OCI-LY7 (cell line): Measurements from ENCODE around the gene CDH23. TPM values are rescaled to one million over a fixed set of nuclear protein-coding genes. Genes with fewer than 3 reads are reported as not detected.

Experiments
- BruUV-seq: library from RNA; stranded (reverse); fragments of 400-500 nt; replicated peaks from 2 replicates; lab custom pipeline; 2021; lab: Mats Ljungman, UMichigan
- CTCF ChIA-PET: fragments of 300-600 bp; sonication (Branson Sonifier 250); formaldehyde crosslinking; loops from one replicate; lab custom pipeline; 2022; ENCODE audit warnings: antibody characterized with exemption; ENCODE audit not compliant: unreplicated experiment; lab: Charles Lee
- POLR2A ChIA-PET: fragments of 300-600 bp; sonication (Branson Sonifier 250); formaldehyde crosslinking; loops from one replicate; lab custom pipeline; 2022; ENCODE audit warnings: antibody characterized with exemption; lab: Charles Lee
- DNase-seq: peaks from one replicate; pipeline ENCODE4 v3.0.0-alpha.2; 2015; ENCODE audit warnings: low spot score
- H2AFZ ChIP-seq: fragments of 200-600 bp; sonication (generic), shearing (Covaris generic); 2 replicates; pipeline ENCODE4 v1.6.1; 2014; ENCODE audit warnings: mild to moderate bottlenecking, antibody characterized with exemption, low read length, moderate library complexity
- H3K27ac ChIP-seq: fragments of 200-600 bp; sonication (generic); 2 replicates; pipeline ENCODE4 v1.5.1; 2014; ENCODE audit warnings: mixed run types, low read depth, mild to moderate bottlenecking, moderate library complexity, low read length, inconsistent platforms; ENCODE audit not compliant: poor library complexity, severe bottlenecking
- H3K36me3 ChIP-seq: fragments of 200-600 bp; sonication (generic); 2 replicates; pipeline ENCODE4 v1.6.1; 2014; ENCODE audit warnings: mild to moderate bottlenecking, antibody characterized with exemption, low read length, moderate library complexity, mixed read lengths; ENCODE audit not compliant: insufficient read depth
- H3K4me1 ChIP-seq: fragments of 200-600 bp; sonication (generic); 2 replicates; pipeline ENCODE4 v1.5.1; 2014; ENCODE audit warnings: mild to moderate bottlenecking, low read length; ENCODE audit not compliant: insufficient read depth, poor library complexity, severe bottlenecking
- H3K4me2 ChIP-seq: fragments of 200-600 bp; sonication (generic); 2 replicates; pipeline ENCODE4 v1.6.1; 2014; ENCODE audit warnings: mild to moderate bottlenecking, low read length
- H3K4me3 ChIP-seq: fragments of 200-600 bp; sonication (generic); 2 replicates; pipeline ENCODE4 v1.5.1; 2014; ENCODE audit warnings: mild to moderate bottlenecking, low read depth, low read length; ENCODE audit not compliant: poor library complexity, severe bottlenecking
- H3K79me2 ChIP-seq: fragments of 200-600 bp; sonication (generic); 2 replicates; pipeline ENCODE4 v1.6.1; 2016; ENCODE audit warnings: low read depth, mild to moderate bottlenecking, low read length, moderate library complexity, mixed read lengths; ENCODE audit not compliant: insufficient read depth
- H3K9me2 ChIP-seq: fragments of 200-600 bp; sonication (generic); 2 replicates; pipeline ENCODE4 v1.6.1; 2016; ENCODE audit warnings: mild to moderate bottlenecking, low read length, mixed read lengths; ENCODE audit not compliant: insufficient read depth
- H3K9me3 ChIP-seq: fragments of 200-600 bp; sonication (generic); 2 replicates; pipeline ENCODE4 v1.6.1; 2014; ENCODE audit warnings: mild to moderate bottlenecking, mixed run types, low read length, mixed read lengths
- H4K20me1 ChIP-seq: fragments of 200-600 bp; sonication (generic); 2 replicates; pipeline ENCODE4 v1.6.1; 2014; ENCODE audit warnings: mild to moderate bottlenecking, antibody characterized with exemption, low read length, moderate library complexity, mixed read lengths; ENCODE audit not compliant: insufficient read depth
- CTCF ChIP-seq: fragments of 200-600 bp; sonication (generic); conservative IDR thresholded peaks from 2 replicates; pipeline ENCODE4 v1.5.1; 2014; ENCODE audit warnings: mild to moderate bottlenecking, antibody characterized with exemption, low read length, moderate library complexity, mixed read lengths
- EZH2phosphoT487 ChIP-seq: fragments of 200-600 bp; sonication (generic); IDR thresholded peaks from 2 replicates; pipeline ENCODE4 v1.6.1; 2018; ENCODE audit warnings: low read depth, borderline replicate concordance, mild to moderate bottlenecking, mixed run types, antibody characterized with exemption, low read length, moderate library complexity, mixed read lengths
- intact Hi-C: fragments of 100-400 bp; cut with micrococcal nuclease; formaldehyde crosslinking; loops from one replicate; pipeline ENCODE4 v1.10.0; 2022; ENCODE audit not compliant: unreplicated experiment
- total RNA-seq, 2 experiments: library from RNA; depleted of rRNA in 1 of 2; stranded (reverse); fragments of >200 nt in 1 of 2; shearing (Covaris generic) in 1 of 2; gene quantifications; 2 replicates each; pipeline ENCODE4 v1.2.3, GENCODE V29; 2014 to 2022

The CDH23 gene
- total RNA-seq, 2 experiments from 2014 or later: 0.92 to 9.9 TPM

GRCh38 chr10:71423901-71424300 is 27.2 kb downstream of the CDH23 start:
- intact Hi-C loops: no loop called here
- no peak for TF ChIP-seq CTCF
- TF ChIP-seq EZH2phosphoT487: no peak
- Histone ChIP-seq H3K27ac (no peak overlapping the region), H2AFZ (no peak overlapping the region), H4K20me1 (no peaks in the 10 kb centered on the region), H3K9me2 (no peaks in the 10 kb centered on the region), H3K9me3 (no peaks in the 10 kb centered on the region), H3K79me2 (no peaks in the 10 kb centered on the region), H3K36me3 (no peaks in the 10 kb centered on the region), H3K4me3 (no peak overlapping the region), H3K4me2 (no peak overlapping the region), H3K4me1 (no peaks in the 10 kb centered on the region)
- DNase-seq: no peak
- CTCF ChIA-PET: no interaction called here
- POLR2A ChIA-PET: no interaction called here
- BruUV-seq: no TSS peak

- BruUV-seq: no TSS peak
- TF ChIP-seq CTCF: no peak
- no peak for TF ChIP-seq EZH2phosphoT487
- H3K4me1 ChIP-seq: no peaks in the 10 kb centered on the region
- POLR2A ChIA-PET: no interaction called here
- no peak for DNase-seq
- H2AFZ ChIP-seq: no peak overlapping the region
- H3K9me2 ChIP-seq: no peaks in the 10 kb centered on the region
- no peak overlapping the region for H3K4me3 ChIP-seq
- CTCF ChIA-PET: no interaction called here
- H4K20me1 ChIP-seq: no peaks in the 10 kb centered on the region
- intact Hi-C loops: no loop called here
- H3K79me2 ChIP-seq: no peaks in the 10 kb centered on the region
- no peaks in the 10 kb centered on the region for H3K36me3 ChIP-seq
- H3K9me3 ChIP-seq: no peaks in the 10 kb centered on the region
- no peak overlapping the region for H3K4me2 ChIP-seq
- H3K27ac ChIP-seq: no peak overlapping the region
Observed at GRCh38 chr10:71424496-71425194, 27.9 kb downstream of the CDH23 start.

GRCh38 chr10:71426058-71426605 is 29.4 kb downstream of the CDH23 start:
- no peaks in the 10 kb centered on the region for H3K9me3 ChIP-seq
- H2AFZ ChIP-seq: no peak overlapping the region
- no peak overlapping the region for H3K4me3 ChIP-seq
- no peaks in the 10 kb centered on the region for H3K36me3 ChIP-seq
- H3K79me2 ChIP-seq: no peaks in the 10 kb centered on the region
- no peaks in the 10 kb centered on the region for H3K9me2 ChIP-seq
- H3K27ac ChIP-seq: no peak overlapping the region
- DNase-seq: no peak
- CTCF ChIA-PET: no interaction called here
- no peak overlapping the region for H3K4me2 ChIP-seq
- intact Hi-C loops: no loop called here
- no peaks in the 10 kb centered on the region for H4K20me1 ChIP-seq
- BruUV-seq: no TSS peak
- POLR2A ChIA-PET: interaction anchor here (0.8 kb wide), 1 partner anchor 9 kb away, joined by 3 read pairs; no protein-coding TSS in a partner anchor
- no peaks in the 10 kb centered on the region for H3K4me1 ChIP-seq
- TF ChIP-seq CTCF: no peak
- no peak for TF ChIP-seq EZH2phosphoT487
